ENCODE results near the gene AGBL1.

Gene AGBL1

DNA sequence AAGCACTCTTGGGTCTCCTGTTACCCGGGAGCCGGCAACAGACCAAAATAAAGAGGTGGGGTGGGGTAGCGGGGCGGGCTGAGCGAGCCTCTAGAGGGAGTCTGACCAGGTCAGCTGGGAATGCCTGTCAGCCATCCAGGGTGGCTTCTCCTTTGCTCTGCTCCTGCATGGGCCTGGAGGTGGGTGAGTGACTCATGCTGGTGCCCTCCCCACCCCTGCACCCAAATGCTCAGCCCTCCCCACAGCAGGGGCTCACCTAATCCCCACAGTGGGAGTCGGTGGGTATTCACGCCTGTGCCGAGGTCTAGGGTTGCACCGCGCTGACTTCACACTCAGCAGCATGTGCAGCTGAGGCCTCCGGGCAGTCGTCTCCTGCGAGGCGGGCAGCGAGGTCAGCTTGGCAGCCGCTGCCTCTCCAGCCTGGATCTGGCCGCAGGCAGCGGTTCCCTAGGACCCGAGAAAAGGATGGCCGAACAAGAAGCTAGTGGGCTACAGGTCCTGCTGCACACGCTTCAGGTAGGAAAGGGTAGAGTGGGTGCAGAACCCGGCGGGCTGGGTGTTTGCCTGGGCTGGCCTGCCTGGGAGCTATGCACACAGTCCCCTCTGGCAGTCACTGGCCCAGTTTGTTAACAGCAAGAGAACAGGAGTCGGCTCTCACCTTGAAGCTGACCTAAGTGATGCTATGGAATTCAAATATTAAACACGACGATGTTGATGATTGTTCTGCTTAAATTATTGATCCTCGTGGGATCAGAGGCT is at the start of gene AGBL1:
Gene AGBL1 (plus strand): TSS at position 364 of the 759 bp plus-strand sequence.
- H3K4me3 ChIP-seq (ENCODE audit: low read depth, low read length) = no peak within 1 kb of the TSS
- no peak for DNase-seq (ENCODE audit: low read depth)

DNA sequence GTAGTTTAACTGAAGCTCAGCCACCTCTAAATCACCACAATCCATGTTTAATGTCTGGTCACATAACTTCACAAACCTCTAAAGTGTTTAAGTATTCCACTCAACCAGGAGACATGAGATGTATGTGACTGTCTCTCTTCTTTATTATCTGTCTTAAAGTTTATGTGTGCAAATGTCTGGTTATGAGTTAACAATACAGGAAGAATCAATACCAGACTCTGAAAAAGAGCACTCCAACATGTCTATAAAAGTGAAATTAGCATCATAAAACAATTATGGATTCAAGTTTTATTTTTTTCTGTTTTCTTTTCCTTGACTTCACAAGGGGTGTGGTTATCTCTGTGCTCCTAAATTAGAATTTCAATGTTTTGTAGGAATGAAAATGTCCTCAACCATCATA is 44.8 kb upstream of the AGBL1 start:
- no peak overlapping the region for H3K4me3 ChIP-seq (ENCODE audit: low read depth, low read length)
- no peak for DNase-seq (ENCODE audit: low read depth)

DNA sequence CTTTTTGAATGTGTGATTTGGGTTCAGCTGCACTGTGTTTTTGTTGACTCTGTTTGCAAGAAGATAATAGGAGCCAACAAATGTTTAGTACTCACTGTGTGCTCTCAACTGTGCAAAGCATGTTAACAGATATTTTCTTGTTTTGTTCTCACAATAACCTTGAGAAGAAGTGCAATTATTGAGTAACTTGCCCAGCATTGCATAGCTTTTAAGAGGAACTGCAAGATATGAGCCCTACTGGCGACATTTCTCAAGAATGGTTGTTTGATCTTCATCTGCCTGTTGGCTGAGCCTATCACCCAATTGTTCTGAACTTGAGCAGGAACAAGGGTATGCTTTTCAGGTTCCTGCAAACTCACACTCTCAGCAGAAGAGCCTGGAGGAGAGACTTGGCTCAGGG is 43.4 kb upstream of the AGBL1 start:
- no peak for DNase-seq (ENCODE audit: low read depth)
- H3K4me3 ChIP-seq (ENCODE audit: low read depth, low read length) = no peak overlapping the region

DNA sequence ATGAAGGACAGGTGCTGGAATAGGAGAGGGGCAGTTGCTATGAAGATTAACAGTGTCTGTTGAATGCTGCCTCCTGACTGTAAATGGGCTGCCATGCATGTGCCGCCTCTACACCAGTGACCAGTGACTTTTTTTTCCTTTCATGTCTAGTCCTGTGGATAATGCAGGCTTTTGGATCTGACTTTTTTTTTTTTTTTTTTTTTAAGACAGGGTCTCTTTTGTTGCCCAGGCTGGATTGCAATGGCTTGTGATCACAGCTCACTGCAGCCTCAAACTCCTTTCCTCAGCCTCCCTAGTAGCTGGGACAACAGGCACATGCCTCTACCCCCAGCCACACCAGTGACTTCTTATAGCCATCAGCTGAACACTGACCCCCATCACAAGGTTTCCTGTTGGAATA is 41.2 kb upstream of the AGBL1 start:
- no peak overlapping the region for H3K4me3 ChIP-seq (ENCODE audit: low read depth, low read length)
- no peak for DNase-seq (ENCODE audit: low read depth)

DNA sequence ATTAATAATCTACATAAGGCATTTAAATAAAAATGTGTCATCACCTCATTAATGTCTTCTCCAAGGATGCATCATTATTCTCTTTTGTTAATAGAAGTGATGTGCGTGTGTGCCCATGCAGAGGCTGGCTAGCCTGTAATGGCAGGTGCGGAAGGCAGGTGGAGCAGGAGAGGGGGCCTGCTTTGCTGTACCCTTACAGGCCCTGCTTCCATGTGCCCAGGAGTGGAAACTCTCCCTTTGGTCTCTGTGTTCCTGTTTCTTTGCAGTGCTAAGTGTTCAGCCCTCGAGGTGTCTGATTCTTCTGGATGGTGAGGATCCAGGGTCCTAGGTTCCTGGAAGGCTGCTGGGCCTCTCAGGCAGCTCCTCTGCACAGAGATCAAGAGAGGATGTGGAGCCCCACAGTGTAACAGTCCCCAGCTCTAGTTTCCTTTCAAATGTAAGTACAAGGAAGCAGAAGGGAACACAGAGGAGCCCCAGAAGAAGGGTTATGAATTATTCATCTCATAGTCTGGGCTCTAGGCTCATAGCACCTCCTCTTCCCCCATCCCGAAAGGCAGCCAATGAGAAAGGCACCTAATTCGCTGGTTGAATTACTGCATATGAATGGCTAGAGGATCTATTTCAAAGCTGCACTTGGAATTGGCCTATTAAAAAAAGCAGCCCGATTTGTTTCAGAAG is 39.2 kb upstream of the AGBL1 start:
- H3K4me3 ChIP-seq (ENCODE audit: low read depth, low read length) = no peak overlapping the region
- no peak for DNase-seq (ENCODE audit: low read depth)

DNA sequence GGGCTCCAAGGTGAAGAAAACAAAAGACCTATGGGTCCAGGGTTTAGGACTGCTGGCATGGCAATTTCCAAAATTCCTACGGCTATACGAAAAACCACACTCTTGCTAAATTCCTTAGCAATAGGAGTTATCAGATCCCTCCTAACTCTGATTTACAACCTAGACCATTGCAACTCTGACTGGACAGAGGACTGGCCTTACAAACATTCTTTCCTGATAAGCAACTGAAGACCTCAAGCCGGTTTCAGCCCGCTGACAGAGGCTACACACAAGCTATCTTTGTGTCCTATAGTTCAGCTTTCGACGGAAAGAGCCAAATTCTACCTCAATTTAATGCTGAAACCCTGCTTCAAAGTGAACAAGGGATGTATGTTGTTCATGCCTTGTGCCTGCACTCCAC is 38.3 kb upstream of the AGBL1 start:
- H3K4me3 ChIP-seq (ENCODE audit: low read depth, low read length) = no peak overlapping the region
- DNase-seq (ENCODE audit: low read depth) = no peak

DNA sequence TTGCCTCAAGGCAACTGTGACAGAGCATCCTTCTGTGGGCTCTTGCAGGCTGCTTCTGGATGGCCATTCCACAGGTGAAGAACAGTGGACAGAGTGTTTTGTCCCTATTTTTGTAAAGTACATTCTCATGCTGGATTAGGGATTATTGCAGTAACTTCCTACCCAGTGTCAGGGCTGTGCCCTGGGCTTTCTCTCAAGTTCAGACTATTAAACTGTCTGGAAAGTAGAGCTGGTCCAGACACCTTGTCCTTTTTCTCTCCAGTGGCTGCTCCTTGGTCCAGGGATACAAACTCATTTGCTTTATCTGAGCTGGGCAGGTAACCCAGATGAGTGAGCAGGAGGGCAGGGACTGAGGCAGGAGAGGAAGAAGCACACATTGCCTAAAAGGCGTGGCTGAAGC is 37.4 kb upstream of the AGBL1 start:
- no peak for DNase-seq (ENCODE audit: low read depth)
- H3K4me3 ChIP-seq (ENCODE audit: low read depth, low read length) = no peak overlapping the region

DNA sequence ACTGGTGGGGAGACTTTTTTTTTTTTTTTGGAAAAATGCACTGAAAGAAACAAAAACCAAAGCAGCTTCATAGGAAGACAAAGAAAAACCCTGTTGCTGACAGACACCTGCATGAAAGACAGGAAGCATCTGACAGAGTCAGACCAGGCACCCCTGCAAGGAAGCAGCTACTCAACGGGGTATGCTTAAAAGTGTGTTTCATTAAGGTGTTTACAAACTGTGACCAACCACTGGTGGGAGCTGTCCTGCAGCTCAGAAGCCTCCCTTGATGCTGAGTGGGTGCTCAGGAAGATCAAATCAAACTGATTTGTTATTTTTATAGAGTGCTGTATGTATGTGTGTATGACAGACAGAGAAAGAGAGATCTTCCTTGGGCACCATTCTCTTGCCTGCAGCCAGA is 34.7 kb upstream of the AGBL1 start:
- no peak overlapping the region for H3K4me3 ChIP-seq (ENCODE audit: low read depth, low read length)
- DNase-seq (ENCODE audit: low read depth) = no peak

DNA sequence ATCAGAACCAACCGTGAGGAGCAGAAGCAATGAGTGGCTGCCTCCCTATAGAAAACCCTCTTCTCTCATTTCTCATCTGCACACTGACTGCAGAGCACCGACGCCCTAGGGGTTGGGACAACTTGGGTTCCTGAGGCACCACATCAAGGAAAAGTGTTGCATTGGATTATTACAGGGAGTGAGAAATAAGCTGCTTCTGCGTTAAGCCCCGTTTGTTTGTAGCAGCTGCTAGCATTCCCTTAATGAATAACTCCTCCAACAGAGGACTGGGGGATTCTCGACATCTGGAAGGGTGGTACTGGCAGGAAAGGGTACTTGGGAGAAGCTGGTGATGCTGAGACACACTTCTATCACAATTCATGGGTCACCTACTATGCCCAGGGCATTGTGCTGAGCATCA is 25.3 kb upstream of the AGBL1 start:
- no peak for DNase-seq (ENCODE audit: low read depth)
- no peak overlapping the region for H3K4me3 ChIP-seq (ENCODE audit: low read depth, low read length)

DNA sequence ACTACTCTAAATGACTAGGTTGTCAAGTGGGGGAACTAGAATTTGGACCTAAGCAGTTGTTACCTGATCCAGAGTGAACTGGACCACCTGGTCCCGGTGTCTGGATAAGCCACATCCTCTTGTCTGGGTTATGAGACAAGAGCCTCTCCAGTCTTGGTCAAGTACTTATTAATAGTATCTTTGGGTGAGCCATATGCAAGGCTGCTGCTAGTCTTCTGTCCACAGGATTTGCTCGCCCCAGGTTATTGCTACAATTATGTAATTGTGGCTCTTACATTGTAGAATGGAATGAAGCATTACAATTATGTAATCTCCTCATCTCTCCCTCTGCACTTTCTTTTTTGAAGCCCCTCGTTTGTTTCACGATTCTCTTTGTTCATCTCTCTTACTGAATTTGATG is 24.0 kb upstream of the AGBL1 start:
- H3K4me3 ChIP-seq (ENCODE audit: low read depth, low read length) = no peak overlapping the region
- DNase-seq (ENCODE audit: low read depth) = no peak

DNA sequence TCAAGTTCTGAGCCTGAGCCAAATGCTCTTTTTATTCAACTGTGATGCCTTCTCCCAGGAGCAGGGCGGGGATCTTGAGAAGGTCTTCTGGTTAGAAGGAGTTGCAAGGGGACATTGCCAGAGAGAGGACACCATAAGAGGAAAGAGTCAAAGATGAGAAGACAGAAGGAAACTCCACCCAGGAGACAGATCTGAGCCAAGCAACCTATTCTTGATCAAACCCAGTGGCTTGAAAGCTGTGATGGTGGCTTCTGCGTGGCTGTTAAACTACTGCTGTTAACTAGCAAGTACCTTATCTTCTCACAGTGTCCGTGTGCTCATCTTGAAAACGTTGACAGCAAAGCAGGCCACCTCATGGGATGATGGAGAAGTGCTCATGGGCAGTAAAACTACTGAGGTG is 19.8 kb upstream of the AGBL1 start:
- H3K4me3 ChIP-seq (ENCODE audit: low read depth, low read length) = no peak overlapping the region

DNA sequence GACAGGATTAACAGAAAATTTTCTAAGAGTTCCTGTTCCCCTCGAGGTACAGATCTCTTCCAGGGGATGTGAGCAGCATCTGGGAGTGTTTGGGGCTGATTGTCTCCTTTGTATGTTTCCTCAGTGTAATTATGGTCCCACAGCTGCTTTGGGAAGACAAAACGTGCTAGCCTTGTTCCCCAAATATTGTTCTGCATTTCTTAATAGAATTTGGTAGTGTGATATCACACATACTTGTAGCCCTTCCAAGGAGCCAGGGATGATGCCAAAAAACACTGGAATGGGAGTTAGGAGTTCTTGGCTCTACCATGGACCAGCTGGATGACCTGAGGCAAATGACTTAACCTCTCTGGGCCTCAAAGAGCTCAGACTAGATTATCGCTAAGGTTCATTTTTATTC is 19.0 kb upstream of the AGBL1 start:
- no peak overlapping the region for H3K4me3 ChIP-seq (ENCODE audit: low read depth, low read length)
- DNase-seq (ENCODE audit: low read depth) = no peak

More for the DNA sequence above, 19.8 kb upstream of the AGBL1 start:
- no peak for DNase-seq (ENCODE audit: low read depth)

DNA sequence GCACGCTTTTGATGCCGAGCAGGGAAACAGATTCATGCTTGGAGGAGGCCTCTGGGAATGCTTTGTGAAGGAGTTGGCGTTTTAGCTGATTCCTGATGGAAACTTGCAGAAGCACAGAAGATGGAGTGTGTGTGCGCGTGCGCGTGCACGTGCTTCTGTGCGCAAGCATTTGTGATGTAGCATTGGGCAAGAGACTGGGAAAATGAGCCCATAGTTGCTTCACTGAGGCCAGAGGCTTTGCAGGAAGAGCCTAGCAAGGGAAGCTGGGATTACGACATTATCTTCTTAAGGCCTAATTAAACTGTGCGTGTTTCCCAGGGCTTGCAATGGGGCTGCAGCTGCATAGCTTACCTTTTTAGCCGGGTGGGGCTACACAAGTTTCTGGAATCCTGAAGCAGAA is 18.1 kb upstream of the AGBL1 start:
- H3K4me3 ChIP-seq (ENCODE audit: low read depth, low read length) = no peak overlapping the region
- DNase-seq (ENCODE audit: low read depth) = no peak

DNA sequence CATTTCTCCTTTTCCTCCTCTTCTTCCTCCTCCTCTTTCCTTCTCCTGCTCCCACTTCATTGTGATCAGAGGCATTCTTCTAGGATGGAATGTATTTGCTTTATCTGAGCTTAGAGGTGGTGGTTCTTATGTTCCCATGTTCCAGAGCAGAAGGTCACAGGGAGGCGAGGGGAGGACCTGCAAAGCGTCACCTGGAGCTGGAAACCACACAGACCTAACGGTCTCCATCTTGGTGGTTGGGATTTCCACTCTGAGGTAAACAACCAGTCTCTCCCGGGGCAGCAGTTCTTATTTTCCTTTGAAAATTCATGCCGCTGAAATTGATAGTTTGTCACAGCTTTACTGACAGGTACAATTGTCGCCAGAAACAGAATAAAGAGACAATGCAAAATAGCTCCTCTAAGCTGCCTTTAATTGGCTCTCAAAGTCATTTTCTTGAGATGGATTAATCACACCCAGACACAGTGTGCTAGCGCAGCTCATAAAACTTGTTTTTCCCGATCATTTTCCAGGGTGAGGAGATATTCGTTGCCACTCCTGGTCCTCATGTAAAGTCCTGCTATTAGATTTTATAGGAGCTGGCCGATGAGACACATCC is 16.9 kb upstream of the AGBL1 start:
- H3K4me3 ChIP-seq (ENCODE audit: low read depth, low read length) = no peak overlapping the region
- no peak for DNase-seq (ENCODE audit: low read depth)

DNA sequence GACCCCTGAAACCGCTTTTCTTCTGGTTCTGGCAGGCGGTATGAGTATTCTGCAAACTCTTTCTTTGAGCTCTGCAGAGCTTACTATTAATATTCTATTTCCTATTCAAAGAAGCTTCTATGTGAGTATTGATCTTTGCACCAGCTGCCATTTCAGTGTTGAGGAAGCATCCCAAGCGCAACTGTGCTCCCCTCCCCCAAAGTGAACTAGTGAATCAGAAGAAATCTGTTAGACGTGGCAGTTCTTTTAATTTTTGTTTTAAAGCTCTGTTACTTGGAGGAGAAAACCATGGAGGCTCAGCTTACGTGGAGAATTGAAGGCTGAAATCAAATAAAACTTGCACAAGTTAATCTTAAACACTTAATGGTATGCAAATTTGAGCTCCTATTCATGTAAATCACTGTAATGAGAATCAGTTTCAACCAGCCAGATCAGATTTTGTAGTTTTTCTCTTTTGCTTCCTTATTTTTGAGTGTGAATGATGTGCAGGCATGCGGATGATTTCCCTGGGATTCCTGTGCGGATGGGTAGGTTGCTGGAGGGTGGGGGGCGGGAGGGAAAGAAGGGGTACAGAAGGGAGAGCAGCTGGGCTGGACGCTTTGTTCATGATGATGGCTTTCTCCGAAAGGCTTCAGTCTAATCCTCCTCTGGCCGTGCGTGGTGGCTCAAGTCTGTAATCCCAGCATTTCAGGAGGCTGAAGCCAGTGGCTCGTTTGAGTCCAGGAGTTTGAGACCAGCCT is 16.1 kb upstream of the AGBL1 start:
- no peak for DNase-seq (ENCODE audit: low read depth)
- H3K4me3 ChIP-seq (ENCODE audit: low read depth, low read length) = no peak overlapping the region

DNA sequence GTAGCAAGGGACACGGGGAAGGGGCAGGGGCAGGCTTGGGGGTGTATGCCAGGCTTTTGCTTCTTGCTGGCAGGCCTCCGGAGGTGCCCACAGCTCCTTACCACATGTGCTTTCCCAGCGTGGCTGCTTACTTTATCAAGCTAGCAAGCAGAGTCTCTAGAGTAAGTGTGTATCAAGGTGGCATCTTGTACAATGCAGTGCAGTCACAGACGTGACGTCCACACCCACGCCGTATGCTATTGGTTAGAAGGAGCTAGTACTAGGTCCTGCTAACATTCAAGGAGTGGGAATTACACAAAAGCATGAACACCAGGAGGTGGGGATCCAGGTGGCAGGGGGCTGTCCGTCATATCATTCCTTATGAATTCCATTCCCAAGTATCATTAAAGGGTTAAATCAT is 15.3 kb upstream of the AGBL1 start:
- H3K4me3 ChIP-seq (ENCODE audit: low read depth, low read length) = no peak overlapping the region
- DNase-seq (ENCODE audit: low read depth) = no peak

DNA sequence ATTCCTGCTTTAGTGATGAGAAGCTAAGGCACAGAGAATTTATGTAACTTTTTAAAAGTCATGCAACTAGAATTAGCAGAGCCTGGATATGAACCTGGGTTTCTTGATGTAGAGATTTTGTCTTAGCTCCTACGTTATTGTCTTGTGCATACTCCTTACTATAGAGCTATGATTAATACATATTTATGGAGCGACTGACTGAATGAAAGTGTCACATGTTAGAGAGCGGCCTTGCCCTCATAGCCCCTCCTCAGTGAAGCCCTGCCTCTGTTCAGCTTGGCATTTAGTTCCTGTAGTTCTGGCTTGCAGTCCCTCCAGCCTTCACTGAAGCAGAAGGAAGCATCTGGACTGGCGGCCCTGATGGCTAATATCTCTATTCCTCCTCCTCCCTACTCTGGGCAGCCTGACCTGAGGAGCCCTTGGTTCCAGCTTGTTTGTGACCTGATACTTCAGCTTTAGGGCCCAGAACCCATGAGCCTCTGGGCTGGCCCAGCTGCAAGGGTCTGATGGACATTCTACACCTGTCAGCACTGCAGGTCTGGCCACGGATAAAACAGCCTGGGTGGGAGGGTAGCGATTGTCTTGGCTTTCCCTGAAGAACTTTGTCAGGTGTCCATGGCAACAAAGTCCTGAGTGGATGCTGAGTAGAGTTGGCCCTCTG is 13.4 kb upstream of the AGBL1 start:
- H3K4me3 ChIP-seq (ENCODE audit: low read depth, low read length) = no peak overlapping the region
- DNase-seq (ENCODE audit: low read depth) = no peak

DNA sequence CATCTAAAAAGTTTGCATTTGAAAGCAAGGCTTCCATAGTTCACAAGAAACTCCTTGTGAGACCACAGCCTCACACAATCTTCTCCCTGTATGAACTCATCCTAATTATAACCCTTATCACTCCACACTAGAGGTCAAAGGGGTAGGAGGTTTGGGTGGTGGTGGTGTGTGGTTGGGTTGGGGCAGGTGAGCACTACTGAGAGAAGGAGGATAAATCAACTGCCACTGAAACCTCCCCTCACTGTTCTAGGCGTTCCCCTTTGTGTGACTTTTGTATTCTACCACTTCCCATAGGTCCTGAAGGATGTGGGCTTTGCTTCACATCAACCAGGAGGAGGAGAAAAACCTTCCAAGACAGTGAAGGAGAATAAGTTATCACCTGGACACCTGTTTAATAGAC is 6.4 kb upstream of the AGBL1 start:
- H3K4me3 ChIP-seq (ENCODE audit: low read depth, low read length) = no peak overlapping the region
- no peak for DNase-seq (ENCODE audit: low read depth)

DNA sequence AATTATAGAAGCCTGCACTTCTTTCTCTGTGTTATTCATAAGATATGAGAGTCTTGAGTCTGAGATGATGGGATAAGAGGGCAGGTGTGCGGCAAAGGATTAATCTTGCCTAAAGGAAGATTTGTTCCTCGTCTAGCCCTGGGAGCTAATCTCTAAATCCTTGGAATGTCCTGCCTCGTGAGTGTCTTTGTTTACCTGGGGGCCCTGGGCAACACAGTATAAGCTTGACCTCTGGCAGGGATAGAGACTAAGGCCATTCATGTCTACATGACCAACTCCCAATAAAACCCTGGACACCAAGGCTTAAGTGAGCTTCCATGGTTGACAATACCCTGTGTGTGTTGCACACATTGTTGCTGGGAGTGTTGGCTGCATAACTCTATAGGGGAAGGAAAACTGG is 3.2 kb upstream of the AGBL1 start:
- DNase-seq (ENCODE audit: low read depth) = no peak
- H3K4me3 ChIP-seq (ENCODE audit: low read depth, low read length) = no peak overlapping the region

DNA sequence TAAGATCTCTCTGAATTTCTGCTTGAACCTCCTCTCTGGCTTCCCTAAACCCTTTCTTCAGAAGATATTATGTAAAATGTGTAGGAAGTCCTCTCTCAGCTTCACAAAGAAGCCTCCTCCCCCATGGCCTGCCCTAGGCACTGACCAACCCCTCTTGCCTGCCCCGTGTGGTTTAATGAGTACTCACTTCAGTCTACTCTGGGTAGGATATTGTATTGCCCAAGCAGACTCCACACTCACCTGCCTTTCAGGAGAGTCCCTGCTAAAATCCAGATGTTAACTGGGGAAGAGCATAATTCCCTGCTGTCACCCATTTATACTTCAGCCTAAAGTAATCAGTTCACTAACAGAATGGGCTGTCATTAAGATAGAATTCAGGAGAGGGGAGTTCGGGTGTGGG is 2.6 kb upstream of the AGBL1 start:
- no peak overlapping the region for H3K4me3 ChIP-seq (ENCODE audit: low read depth, low read length)
- DNase-seq (ENCODE audit: low read depth) = no peak
